Measurements from ENCODE around the gene MGAT2.

- TF ChIP-seq POLR2A (IDR thresholded peaks at IDR 0.05; ENCODE audit: low read depth, low read length), result no peak
- no peak for TF ChIP-seq CTCF (IDR thresholded peaks at IDR 0.05; ENCODE audit: extremely low read depth in 1 of 2, insufficient read depth in 1 of 2, low read depth in 1 of 2, low read length in 2 of 2)
- TF ChIP-seq POLR2AphosphoS5 (IDR thresholded peaks at IDR 0.05; ENCODE audit: insufficient read depth, low read depth, low read length), result no peak
- no peak for TF ChIP-seq EZH2 (IDR thresholded peaks at IDR 0.05; ENCODE audit: borderline replicate concordance, low read depth, low read length, severe bottlenecking)
- TF ChIP-seq MYC (IDR thresholded peaks at IDR 0.05; ENCODE audit: low read depth, low read length), result no peak
- TF ChIP-seq JUN (IDR thresholded peaks at IDR 0.05; ENCODE audit: borderline replicate concordance, insufficient read depth, insufficient read length, low read depth), result no peak
- TF ChIP-seq MAX (IDR thresholded peaks at IDR 0.05; ENCODE audit: insufficient read depth, insufficient read length), result no peak
Measured at GRCh38 chr14:49653508-49653907, 32.9 kb downstream of the MGAT2 start.
